BE2C (cell line): ENCODE data around the gene FAM53C.

ENCODE experiments used
- DNase-seq: peaks from one replicate; pipeline ENCODE4 v3.0.0-alpha.2; 2020
- H3K27me3 ChIP-seq: fragments of 250-450 bp; sonication (Bioruptor Pico); 2 replicates; pipeline ENCODE4 v1.5.1; 2020; ENCODE audit warnings: mild to moderate bottlenecking
- H3K36me3 ChIP-seq: fragments of 250-450 bp; sonication (Bioruptor Pico); 2 replicates; pipeline ENCODE4 v1.5.1; 2020; ENCODE audit warnings: mild to moderate bottlenecking
- H3K4me1 ChIP-seq: fragments of 250-450 bp; sonication (Bioruptor Pico); 2 replicates; pipeline ENCODE4 v1.5.1; 2020
- H3K4me3 ChIP-seq: 2 replicates; pipeline ENCODE4 v1.5.1; 2011; ENCODE audit warnings: low read depth, low read length
- H3K9me3 ChIP-seq: fragments of 250-450 bp; sonication (Bioruptor Pico); 2 replicates; pipeline ENCODE4 v1.5.1; 2020
- CTCF ChIP-seq: IDR thresholded peaks from 2 replicates; pipeline ENCODE4 v1.5.1; 2012; ENCODE audit warnings: mild to moderate bottlenecking, low read depth, low read length

Gene FAM53C

GRCh38 chr5:138339091-138339456, 1.0 kb downstream of the FAM53C start:
- Histone ChIP-seq H3K9me3 (no peaks in the 10 kb centered on the region), H3K36me3 (peaks cover 8% of the 10 kb centered on the region), H3K27me3 (no peaks in the 10 kb centered on the region), H3K4me1 (no peaks in the 10 kb centered on the region; the same call in 1 of the 2 replicates), H3K4me3 (peak overlapping the region; percentile 88)
- no peak for TF ChIP-seq CTCF
- no peak for DNase-seq

- DNase-seq = no peak
- TF ChIP-seq CTCF = no peak
- no peaks in the 10 kb centered on the region; the same call in 1 of the 2 replicates for H3K4me1 ChIP-seq
- peaks cover 10% of the 10 kb centered on the region for H3K36me3 ChIP-seq
- H3K9me3 ChIP-seq = no peaks in the 10 kb centered on the region
- H3K27me3 ChIP-seq = no peaks in the 10 kb centered on the region
- peak overlapping the region; percentile 88 for H3K4me3 ChIP-seq
Observed at GRCh38 chr5:138339464-138339863, 1.4 kb downstream of the FAM53C start.

- Histone ChIP-seq H3K9me3 (no peaks in the 10 kb centered on the region), H3K4me3 (no peak overlapping the region), H3K4me1 (no peaks in the 10 kb centered on the region; the same call in 1 of the 2 replicates), H3K27me3 (no peaks in the 10 kb centered on the region), H3K36me3 (peaks cover 10% of the 10 kb centered on the region)
- no peak for DNase-seq
- TF ChIP-seq CTCF = no peak
Observed at GRCh38 chr5:138340008-138340407, 1.9 kb downstream of the FAM53C start.

GRCh38 chr5:138344887-138345622, 7.0 kb downstream of the FAM53C start:
- DNase-seq = no peak
- Histone ChIP-seq H3K27me3 (no peaks in the 10 kb centered on the region), H3K36me3 (peaks cover 23% of the 10 kb centered on the region), H3K4me3 (no peak overlapping the region), H3K9me3 (no peaks in the 10 kb centered on the region), H3K4me1 (no peaks in the 10 kb centered on the region)
- no peak for TF ChIP-seq CTCF

GRCh38 chr5:138346889-138347288, 8.8 kb downstream of the FAM53C start:
- Histone ChIP-seq H3K4me1 (no peaks in the 10 kb centered on the region), H3K27me3 (no peaks in the 10 kb centered on the region), H3K9me3 (no peaks in the 10 kb centered on the region), H3K36me3 (peaks cover 18% of the 10 kb centered on the region), H3K4me3 (no peak overlapping the region)
- no peak for DNase-seq
- TF ChIP-seq CTCF = no peak

- Histone ChIP-seq H3K36me3 (peaks cover 13% of the 10 kb centered on the region), H3K27me3 (no peaks in the 10 kb centered on the region), H3K9me3 (no peaks in the 10 kb centered on the region), H3K4me3 (no peak overlapping the region), H3K4me1 (peaks cover 10% of the 10 kb centered on the region)
- no peak for TF ChIP-seq CTCF
- DNase-seq = no peak
Observed at GRCh38 chr5:138349852-138350562, 11.9 kb downstream of the FAM53C start.
